ENCODE results near the gene KIAA0586.

- no peak for TF ChIP-seq SREBF1 (IDR thresholded peaks at IDR 0.05; ENCODE audit: low read length)
- no peak for TF ChIP-seq SP1 (IDR thresholded peaks at IDR 0.05; ENCODE audit: low read depth, low read length)
Measured at GRCh38 chr14:58460772-58461171, 33.3 kb downstream of the KIAA0586 start.

All from GM12878 (cell line).